GM10266 (cell line): ENCODE measurements around the gene C5orf52.
"Not testable (repeated sequence)": the region's sequence is repeated elsewhere in the genome, so short reads cannot be mapped to it uniquely, and the experiment has no call there.

Experiments used
- DNase-seq: peaks from one replicate; pipeline ENCODE4 v3.0.0; 2012; ENCODE audit errors: extremely low spot score
- CTCF ChIP-seq: IDR thresholded peaks from 2 replicates; pipeline ENCODE4 v1.5.1; 2012; ENCODE audit warnings: mild to moderate bottlenecking, low read depth; ENCODE audit not compliant: control insufficient read depth, insufficient read depth; ENCODE audit errors: missing control alignments

Gene C5orf52

GRCh38 chr5:157690690-157691433 lies 19.5 kb downstream of the C5orf52 start:
- DNase-seq, result no peak
- no peak for TF ChIP-seq CTCF

GRCh38 chr5:157693816-157694215 lies 22.5 kb downstream of the C5orf52 start:
- not testable (repeated sequence) for DNase-seq

- not testable (repeated sequence) for DNase-seq
Observed at GRCh38 chr5:157696154-157696553, 24.8 kb downstream of the C5orf52 start.

DNA sequence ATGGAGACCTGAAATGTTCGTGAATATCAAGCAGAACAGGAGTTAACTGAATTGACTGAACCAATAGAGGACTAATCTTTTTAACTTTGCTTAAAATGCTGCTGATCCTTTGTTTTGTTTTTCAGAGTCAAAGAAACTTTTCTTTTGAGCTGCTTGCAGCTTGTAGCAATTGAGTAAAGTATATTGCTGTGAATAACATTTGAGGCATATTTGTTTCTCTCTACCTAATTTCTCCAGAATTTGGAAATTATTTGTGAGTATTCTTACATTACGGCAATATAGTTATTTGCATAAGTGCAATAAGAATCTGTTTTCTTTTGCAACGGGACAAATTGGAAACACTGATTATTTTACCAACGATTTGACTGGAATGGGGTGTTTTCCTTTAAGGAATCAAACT lies 27.3 kb downstream of the C5orf52 start:
- DNase-seq, result not testable (repeated sequence)

DNA sequence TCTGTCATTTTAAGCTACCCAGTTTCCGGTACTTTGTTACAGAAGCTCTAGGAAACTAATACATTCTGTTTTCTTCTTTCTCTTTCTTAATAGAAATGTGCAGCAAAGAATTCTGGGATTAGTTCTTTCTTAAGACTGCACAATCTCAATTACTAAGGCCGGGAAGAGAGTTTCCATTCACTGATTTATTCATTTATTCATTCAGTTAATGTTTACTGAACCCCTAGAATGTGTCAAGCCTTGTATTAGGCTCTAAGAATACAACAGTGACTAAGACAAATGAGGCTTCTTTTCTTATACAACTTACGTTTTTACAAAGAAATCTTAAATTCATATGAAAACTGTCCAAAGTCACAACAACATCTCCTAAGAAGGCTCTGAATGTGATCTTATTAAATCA lies 32.4 kb downstream of the C5orf52 start:
- TF ChIP-seq CTCF, result no peak
- no peak for DNase-seq

DNA sequence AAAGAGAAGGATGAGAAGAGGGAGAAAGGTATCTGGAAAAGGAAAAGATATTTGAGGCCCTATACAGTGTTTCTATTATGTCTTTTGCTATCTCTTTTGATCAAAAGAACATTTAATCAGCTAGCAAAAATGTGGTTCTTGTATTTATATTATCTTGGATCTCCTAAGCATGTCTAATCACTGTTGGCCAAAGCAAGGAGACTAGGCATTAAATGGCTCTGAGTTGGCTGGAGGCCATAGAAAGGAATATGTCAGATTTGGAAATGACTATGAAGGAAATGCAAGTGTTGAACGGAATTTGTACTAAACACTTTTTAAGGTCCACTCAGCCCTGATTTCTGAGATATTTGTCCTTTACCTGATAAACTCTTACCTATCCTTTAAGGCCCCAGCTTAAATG lies 37.5 kb downstream of the C5orf52 start:
- DNase-seq, result no peak
- TF ChIP-seq CTCF, result no peak

DNA sequence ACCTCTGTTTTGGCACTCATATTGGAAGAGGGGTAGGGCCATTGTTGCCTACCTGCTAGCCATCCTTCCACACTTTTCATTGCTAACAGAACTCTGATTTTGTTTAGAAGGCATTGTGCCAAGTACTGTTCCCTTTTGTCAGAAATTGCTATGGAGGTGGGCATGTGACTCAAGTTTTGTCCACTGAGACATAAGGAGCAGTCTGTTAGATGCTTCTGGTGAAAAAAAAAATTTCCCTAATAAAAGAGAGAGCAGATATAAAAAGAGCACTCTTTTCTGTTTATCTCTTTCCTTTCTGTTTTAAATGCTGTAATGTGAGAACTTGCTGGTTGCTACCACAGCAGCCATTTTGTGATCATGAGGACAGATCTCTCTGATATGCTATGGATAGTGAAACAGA lies 38.0 kb downstream of the C5orf52 start:
- no peak for DNase-seq
- TF ChIP-seq CTCF, result no peak

DNA sequence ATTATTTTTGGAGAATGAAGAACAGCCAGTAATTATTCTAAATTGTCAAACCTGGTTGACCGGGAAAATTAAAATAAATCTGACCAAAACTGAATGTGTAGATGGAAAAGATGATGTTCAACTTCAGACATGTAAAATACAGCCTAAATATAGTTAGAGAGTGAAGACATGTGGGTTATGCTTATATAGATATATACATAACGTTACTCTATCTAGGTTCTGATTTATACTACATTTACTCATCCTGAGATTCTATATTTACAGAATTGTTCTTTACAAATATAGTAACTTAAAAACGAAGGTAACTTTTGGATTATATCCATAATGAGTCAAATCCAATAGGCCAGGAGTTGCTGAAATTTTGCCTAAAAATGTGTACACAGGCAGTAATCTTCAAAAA lies 39.1 kb downstream of the C5orf52 start:
- DNase-seq, result no peak

More for the DNA sequence above, 39.1 kb downstream of the C5orf52 start:
- no peak for TF ChIP-seq CTCF
